ENCODE measurements around the gene CALY. TPM values are rescaled to one million over a fixed set of nuclear protein-coding genes. Genes with fewer than 3 reads are reported as not detected.

CALY gene
- total RNA-seq, 4 donors from 2014 or later: 0.34 TPM; not detected in 3

- TF ChIP-seq CTCF (IDR thresholded peaks at IDR 0.05; ENCODE audit: low read depth): no peak
These were observed 54.9 kb downstream of the CALY start for GRCh38 chr10:133281628-133282372.

DNA sequence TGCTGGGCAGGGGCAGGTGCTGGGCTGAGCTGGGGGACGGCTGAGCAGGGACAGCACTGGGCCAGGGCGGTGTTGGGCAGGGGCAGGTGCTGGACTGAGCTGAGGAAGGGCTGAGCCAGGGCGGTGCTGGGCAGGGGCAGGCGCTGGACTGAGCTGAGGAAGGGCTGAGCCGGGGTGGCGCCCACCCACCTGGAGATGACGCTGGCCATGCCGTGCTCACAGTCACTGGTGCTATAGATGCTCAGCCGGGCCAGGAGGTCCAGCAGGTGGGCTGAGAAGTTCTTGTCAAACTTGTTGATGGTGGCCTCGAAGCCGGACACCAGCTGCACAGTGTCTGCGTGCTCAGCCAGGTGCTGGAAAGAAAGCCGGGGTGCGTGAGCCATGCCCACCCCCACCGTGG, 55.6 kb downstream of the CALY start:
- TF ChIP-seq CTCF (IDR thresholded peaks at IDR 0.05; ENCODE audit: low read depth): no peak

DNA sequence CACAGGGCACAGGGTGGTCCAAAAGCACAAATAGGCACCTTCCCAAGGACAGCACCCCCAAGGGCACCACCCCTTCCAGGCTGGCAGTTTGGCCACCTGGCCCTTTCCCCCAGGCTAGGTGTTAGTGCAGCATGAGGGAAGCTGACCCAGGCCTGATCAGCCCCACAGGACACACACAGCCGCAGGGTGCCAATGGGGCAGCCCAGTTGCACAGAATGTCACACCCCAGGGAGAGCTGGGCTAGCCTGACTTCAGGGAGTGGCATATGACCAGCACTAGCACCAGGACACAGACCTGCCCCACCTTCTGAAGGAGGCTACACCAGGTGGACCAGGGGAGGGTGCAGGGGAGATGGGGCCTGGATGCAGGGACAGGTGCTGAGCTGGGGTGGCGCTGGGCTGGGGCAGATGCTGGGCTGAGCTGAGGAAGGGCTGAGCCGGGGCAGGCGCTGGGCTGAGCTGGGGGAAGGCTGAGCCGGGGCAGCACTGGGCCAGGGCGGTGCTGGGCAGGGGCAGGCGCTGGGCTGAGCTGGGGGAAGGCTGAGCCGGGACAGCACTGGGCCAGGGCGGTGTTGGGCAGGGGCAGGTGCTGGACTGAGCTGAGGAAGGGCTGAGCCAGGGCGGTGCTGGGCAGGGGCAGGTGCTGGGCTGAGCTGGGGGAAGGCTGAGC, 56.2 kb downstream of the CALY start:
- TF ChIP-seq CTCF (IDR thresholded peaks at IDR 0.05; ENCODE audit: low read depth): no peak

- TF ChIP-seq CTCF (IDR thresholded peaks at IDR 0.05; ENCODE audit: low read depth): no peak
These were observed 57.1 kb downstream of the CALY start for GRCh38 chr10:133279326-133280226.

DNA sequence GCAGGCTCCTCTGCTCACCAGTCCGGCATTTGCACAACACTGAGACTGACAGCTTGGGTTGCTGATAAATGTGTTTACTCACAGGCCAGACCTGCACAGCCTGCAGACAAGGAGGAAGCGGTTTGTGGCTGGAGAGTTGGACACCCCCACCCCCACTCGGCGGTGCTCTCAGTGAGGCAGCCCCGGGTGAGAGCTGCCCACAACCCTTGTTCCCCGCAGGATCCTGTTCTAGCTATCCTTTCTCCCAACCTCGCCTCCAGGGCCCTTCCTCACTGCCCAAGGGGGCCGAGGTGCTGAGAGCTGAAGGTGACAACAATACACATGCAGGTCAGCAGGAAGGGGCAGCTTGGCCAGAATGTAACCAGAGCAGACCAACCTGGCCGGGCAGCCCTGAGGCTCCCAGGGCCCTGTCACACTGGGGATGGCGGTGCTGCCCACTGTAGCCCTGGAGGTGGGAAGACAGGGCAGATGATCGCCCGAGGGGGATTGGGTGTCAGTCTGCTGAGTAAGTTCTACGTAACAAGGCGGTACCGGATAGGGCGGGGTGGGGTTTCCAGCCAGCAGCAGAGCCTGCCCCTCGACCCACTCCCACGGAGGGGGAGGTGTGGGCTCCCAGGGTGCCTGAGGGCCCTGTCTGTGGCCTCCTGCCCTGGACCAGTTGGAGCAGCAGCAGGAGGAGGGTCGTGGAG, 58.0 kb downstream of the CALY start:
- TF ChIP-seq CTCF (IDR thresholded peaks at IDR 0.05; ENCODE audit: low read depth): no peak

GRCh38 chr10:133277993-133278576, 58.6 kb downstream of the CALY start:
- no peak for TF ChIP-seq CTCF (IDR thresholded peaks at IDR 0.05; ENCODE audit: low read depth)
